ENCODE measurements around the gene ZKSCAN8.
"Not testable (repeated sequence)": the region's sequence is repeated elsewhere in the genome, so short reads cannot be mapped to it uniquely, and the experiment has no call there.

Gene ZKSCAN8

GRCh38 chr6:28121876-28122275, 19.8 kb upstream of the ZKSCAN8 start:
- no peak overlapping the region for H3K27ac ChIP-seq (replicated peaks)
- TF ChIP-seq GABPA (IDR thresholded peaks at IDR 0.05; ENCODE audit: low read depth) (no peak), POLR2AphosphoS5 (IDR thresholded peaks at IDR 0.05; ENCODE audit: low read depth) (no peak)
- no peak for DNase-seq (ENCODE audit: low read depth in 1 of 2, low spot score in 1 of 2)

GRCh38 chr6:28122283-28122682, 19.4 kb upstream of the ZKSCAN8 start:
- not testable (repeated sequence) for H3K27ac ChIP-seq (replicated peaks)

More at GRCh38 chr6:28121876-28122275, 19.8 kb upstream of the ZKSCAN8 start:
- H3K27me3 ChIP-seq (ENCODE audit: insufficient read depth, poor library complexity, severe bottlenecking) = no peaks in the 10 kb centered on the region
- no peak overlapping the region for H3K4me3 ChIP-seq (replicated peaks; ENCODE audit: insufficient read depth, low read length)

DNA sequence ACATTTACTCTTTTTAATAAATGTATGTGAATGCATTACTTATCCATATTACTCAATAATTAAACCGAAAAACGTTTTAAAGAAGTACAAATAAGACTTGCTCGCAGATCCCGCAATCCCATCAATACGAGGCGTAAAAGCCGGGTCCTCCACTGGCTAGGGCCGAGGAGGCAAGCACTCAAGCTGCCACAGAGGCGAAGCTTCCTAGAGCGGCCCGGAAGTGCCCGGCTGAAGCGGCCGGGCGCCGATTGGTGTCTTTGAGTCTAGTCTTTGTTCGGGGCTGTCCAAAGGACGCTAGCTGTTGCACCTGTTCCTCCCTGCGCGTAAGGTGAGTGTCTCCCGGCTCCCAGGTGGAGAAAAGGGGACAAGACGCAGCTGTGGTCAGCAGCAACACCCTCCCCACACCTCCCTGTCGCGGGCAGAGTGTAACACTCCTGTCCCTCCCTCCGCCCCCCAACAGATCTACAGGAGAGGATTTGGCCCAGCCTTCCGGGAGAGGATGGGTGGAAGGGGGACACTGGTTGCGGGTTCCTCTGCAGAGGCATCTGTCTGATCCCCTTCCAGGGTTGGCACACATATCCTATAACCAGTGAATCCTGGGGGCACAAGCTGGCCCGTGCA, 17.2 kb upstream of the ZKSCAN8 start, which contains the start of gene ZSCAN16:
TSS of gene ZSCAN16 (plus strand) at position 260 of the 621 bp plus-strand sequence. CDS start 835 bp downstream, outside the sequence.
- TF ChIP-seq POLR2AphosphoS5 (IDR thresholded peaks at IDR 0.05; ENCODE audit: low read depth) = peak; percentile 70
- peak; percentile 9; the same call in 1 of the 2 replicates for TF ChIP-seq SPI1 (IDR thresholded peaks at IDR 0.05; ENCODE audit: borderline replicate concordance, low read depth)
- TF ChIP-seq GABPA (IDR thresholded peaks at IDR 0.05; ENCODE audit: low read depth) = peak; percentile 86
- peak; percentile 29 for TF ChIP-seq REST (IDR thresholded peaks at IDR 0.05; ENCODE audit: insufficient replicate concordance, low read depth)
- TF ChIP-seq, protein P1, sequence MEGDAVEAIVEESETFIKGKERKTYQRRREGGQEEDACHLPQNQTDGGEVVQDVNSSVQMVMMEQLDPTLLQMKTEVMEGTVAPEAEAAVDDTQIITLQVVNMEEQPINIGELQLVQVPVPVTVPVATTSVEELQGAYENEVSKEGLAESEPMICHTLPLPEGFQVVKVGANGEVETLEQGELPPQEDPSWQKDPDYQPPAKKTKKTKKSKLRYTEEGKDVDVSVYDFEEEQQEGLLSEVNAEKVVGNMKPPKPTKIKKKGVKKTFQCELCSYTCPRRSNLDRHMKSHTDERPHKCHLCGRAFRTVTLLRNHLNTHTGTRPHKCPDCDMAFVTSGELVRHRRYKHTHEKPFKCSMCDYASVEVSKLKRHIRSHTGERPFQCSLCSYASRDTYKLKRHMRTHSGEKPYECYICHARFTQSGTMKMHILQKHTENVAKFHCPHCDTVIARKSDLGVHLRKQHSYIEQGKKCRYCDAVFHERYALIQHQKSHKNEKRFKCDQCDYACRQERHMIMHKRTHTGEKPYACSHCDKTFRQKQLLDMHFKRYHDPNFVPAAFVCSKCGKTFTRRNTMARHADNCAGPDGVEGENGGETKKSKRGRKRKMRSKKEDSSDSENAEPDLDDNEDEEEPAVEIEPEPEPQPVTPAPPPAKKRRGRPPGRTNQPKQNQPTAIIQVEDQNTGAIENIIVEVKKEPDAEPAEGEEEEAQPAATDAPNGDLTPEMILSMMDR (IDR thresholded peaks at IDR 0.05; ENCODE audit: insufficient read depth, low read length) = no peak
- Histone ChIP-seq H3K27ac (replicated peaks) (peak within 1 kb of the TSS; percentile 64), H3K4me3 (replicated peaks; ENCODE audit: insufficient read depth, low read length) (peak within 1 kb of the TSS; percentile 81), H3K27me3 (ENCODE audit: insufficient read depth, poor library complexity, severe bottlenecking) (no peaks in the 10 kb centered on the region)
- peak; percentile 77 to 88 for DNase-seq (ENCODE audit: low read depth in 1 of 2, low spot score in 1 of 2)

More at GRCh38 chr6:28122283-28122682, 19.4 kb upstream of the ZKSCAN8 start:
- not testable (repeated sequence) for H3K27me3 ChIP-seq (ENCODE audit: insufficient read depth, poor library complexity, severe bottlenecking); DNase-seq (ENCODE audit: low read depth in 1 of 2, low spot score in 1 of 2); H3K4me3 ChIP-seq (replicated peaks; ENCODE audit: insufficient read depth, low read length)

DNA sequence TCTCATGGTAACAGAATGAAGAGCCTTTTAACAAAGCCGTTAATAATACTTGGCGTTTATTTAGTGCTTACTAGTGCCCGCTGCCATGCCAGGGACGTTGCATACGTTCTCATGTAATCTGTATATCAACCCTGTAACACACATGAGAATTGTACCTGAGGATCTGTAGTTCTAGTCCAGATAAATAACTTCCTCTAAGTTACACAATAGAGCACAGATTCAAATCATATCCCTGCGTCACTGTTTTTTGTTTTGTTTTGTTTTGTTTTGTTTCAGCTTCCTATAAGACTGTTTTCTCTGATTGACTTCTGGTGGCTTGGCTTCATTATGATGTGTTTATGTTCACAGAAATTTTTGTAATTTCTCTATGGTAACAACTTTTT, 16.7 kb upstream of the ZKSCAN8 start:
- TF ChIP-seq POLR2AphosphoS5 (IDR thresholded peaks at IDR 0.05; ENCODE audit: low read depth) = no peak
- no peak for TF ChIP-seq SPI1 (IDR thresholded peaks at IDR 0.05; ENCODE audit: borderline replicate concordance, low read depth)
- no peak for TF ChIP-seq GABPA (IDR thresholded peaks at IDR 0.05; ENCODE audit: low read depth)
- TF ChIP-seq, protein P1 (IDR thresholded peaks at IDR 0.05; ENCODE audit: insufficient read depth, low read length) = no peak
- no peak for TF ChIP-seq REST (IDR thresholded peaks at IDR 0.05; ENCODE audit: insufficient replicate concordance, low read depth)
- no peaks in the 10 kb centered on the region for H3K27me3 ChIP-seq (ENCODE audit: insufficient read depth, poor library complexity, severe bottlenecking)
- peak overlapping the region; percentile 64 for H3K27ac ChIP-seq (replicated peaks)
- H3K4me3 ChIP-seq (replicated peaks; ENCODE audit: insufficient read depth, low read length) = peak overlapping the region; percentile 81
- no peak for DNase-seq (ENCODE audit: low read depth in 1 of 2, low spot score in 1 of 2)

DNA sequence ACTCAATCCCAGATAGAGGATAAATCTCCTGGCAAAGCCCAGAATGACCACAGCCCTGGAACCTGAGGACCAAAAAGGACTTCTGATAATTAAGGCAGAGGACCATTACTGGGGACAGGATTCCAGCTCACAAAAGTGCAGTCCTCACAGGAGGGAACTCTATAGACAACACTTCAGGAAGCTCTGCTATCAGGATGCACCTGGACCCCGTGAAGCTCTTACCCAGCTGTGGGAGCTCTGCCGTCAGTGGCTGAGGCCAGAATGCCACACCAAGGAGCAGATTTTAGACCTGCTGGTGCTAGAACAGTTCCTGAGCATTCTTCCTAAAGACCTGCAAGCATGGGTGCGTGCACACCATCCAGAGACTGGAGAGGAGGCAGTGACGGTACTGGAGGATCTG, 16.3 kb upstream of the ZKSCAN8 start:
- H3K27me3 ChIP-seq (ENCODE audit: insufficient read depth, poor library complexity, severe bottlenecking) = no peaks in the 10 kb centered on the region
- no peak for DNase-seq (ENCODE audit: low read depth in 1 of 2, low spot score in 1 of 2)
- H3K27ac ChIP-seq (replicated peaks) = peak overlapping the region; percentile 64
- TF ChIP-seq REST (IDR thresholded peaks at IDR 0.05; ENCODE audit: insufficient replicate concordance, low read depth) = no peak
- TF ChIP-seq, protein P1 (IDR thresholded peaks at IDR 0.05; ENCODE audit: insufficient read depth, low read length) = no peak
- no peak for TF ChIP-seq SPI1 (IDR thresholded peaks at IDR 0.05; ENCODE audit: borderline replicate concordance, low read depth)
- no peak for TF ChIP-seq GABPA (IDR thresholded peaks at IDR 0.05; ENCODE audit: low read depth)
- TF ChIP-seq POLR2AphosphoS5 (IDR thresholded peaks at IDR 0.05; ENCODE audit: low read depth) = no peak
- no peak overlapping the region for H3K4me3 ChIP-seq (replicated peaks; ENCODE audit: insufficient read depth, low read length)
